Measurements from ENCODE around the gene HDGF.
A peak's percentile ranks its signal among the peaks of the same experiment; 100 is the strongest.

Gene HDGF

DNA sequence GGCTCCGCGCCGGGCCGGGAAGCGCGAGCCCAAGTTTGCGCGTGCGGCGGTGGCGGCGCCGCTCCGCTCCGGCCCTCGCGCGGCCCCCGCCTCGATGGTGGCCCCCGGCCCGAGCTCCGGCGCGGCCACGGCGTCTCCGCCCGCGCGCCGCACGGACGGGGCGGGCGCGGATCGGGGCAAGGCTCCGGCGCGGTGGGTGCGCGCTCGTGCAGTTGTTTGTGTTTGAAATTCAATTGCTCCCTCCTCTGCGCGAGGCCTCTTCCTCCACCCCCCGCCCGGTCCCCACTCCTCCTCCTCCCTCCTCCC lies at the start of gene HDGF:
Gene HDGF, minus strand, starts transcription at position 225 of the 306 bp plus-strand sequence. CDS start 246 bp downstream, outside the sequence.
- Mint-ChIP-seq H3K9me3 (no peaks in the 10 kb centered on the region), H3K36me3 (no peaks in the 10 kb centered on the region), H3K27me3 (no peaks in the 10 kb centered on the region), H3K27ac (peak within 1 kb of the TSS; percentile 89), H3K4me1 (peaks cover 50% of the 10 kb centered on the region), H3K4me3 (peak within 1 kb of the TSS; percentile 87)
- DNase-seq (ENCODE audit: low spot score in 2 of 2) = no peak
- ATAC-seq (ENCODE audit: low read depth) = no peak

GRCh38 chr1:156797212-156797871 lies 45.9 kb upstream of the HDGF start:
- Mint-ChIP-seq H3K4me3 (no peak overlapping the region), H3K27me3 (no peaks in the 10 kb centered on the region), H3K36me3 (peaks cover 37% of the 10 kb centered on the region), H3K4me1 (peaks cover 6% of the 10 kb centered on the region), H3K9me3 (no peaks in the 10 kb centered on the region), H3K27ac (no peak overlapping the region)
- ATAC-seq (ENCODE audit: low read depth) (peak; percentile 69), DNase-seq (ENCODE audit: low spot score in 2 of 2) (peak; percentile 43 to 46)

- no peaks in the 10 kb centered on the region for H3K9me3 Mint-ChIP-seq
- H3K27ac Mint-ChIP-seq = peak overlapping the region; percentile 9
- H3K4me3 Mint-ChIP-seq = no peak overlapping the region
- ATAC-seq (ENCODE audit: low read depth) (no peak), DNase-seq (ENCODE audit: low spot score in 2 of 2) (no peak)
- peaks cover 42% of the 10 kb centered on the region for H3K36me3 Mint-ChIP-seq
- no peaks in the 10 kb centered on the region for H3K27me3 Mint-ChIP-seq
- peaks cover 6% of the 10 kb centered on the region for H3K4me1 Mint-ChIP-seq
These were observed 45.0 kb upstream of the HDGF start for GRCh38 chr1:156796340-156797097.

DNA sequence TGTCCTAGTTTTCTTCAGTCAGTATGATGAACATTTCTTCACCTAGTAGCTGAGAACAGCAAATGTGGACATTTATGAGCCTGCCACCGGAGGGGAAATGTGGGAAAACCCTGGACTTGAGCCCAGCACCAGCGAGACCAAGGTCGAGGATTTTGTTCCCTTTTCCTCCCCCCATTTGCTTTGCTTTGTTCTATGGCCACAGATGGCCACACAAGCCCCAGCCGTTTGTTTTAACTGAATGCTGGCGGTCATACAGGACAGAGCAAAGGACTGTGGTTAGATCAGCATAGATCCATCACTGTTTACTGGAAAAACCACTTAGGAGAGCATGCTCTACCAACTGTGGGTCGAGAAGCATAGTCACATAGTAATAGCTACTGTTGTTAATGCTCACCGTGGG lies 44.3 kb upstream of the HDGF start:
- Mint-ChIP-seq H3K9me3 (no peaks in the 10 kb centered on the region), H3K36me3 (peaks cover 42% of the 10 kb centered on the region), H3K4me1 (peaks cover 6% of the 10 kb centered on the region), H3K27me3 (no peaks in the 10 kb centered on the region), H3K27ac (peak overlapping the region; percentile 9), H3K4me3 (no peak overlapping the region)
- DNase-seq (ENCODE audit: low spot score in 2 of 2) (no peak), ATAC-seq (ENCODE audit: low read depth) (no peak)

DNA sequence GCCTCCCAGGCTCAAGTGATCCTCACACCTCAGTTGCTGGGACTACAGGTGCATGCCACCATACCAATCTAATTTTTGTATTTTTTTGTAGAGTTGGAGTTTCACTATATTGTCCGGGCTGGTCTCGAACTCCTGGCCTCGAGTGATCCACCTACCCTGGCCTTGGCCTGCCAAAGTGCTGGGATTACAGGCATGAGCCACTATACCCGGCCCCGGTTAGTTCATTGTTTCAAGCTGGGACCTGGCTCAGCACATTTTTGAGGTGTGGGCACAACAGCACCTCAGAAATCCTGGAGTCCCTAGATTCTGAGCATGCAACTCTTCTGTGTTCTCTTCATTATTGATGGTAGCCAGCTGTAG lies 43.9 kb upstream of the HDGF start:
- peaks cover 6% of the 10 kb centered on the region for H3K4me1 Mint-ChIP-seq
- H3K36me3 Mint-ChIP-seq = peaks cover 42% of the 10 kb centered on the region
- H3K27ac Mint-ChIP-seq = no peak overlapping the region

GRCh38 chr1:156794506-156795373 lies 43.3 kb upstream of the HDGF start:
- Mint-ChIP-seq H3K9me3 (no peaks in the 10 kb centered on the region), H3K27ac (no peak overlapping the region), H3K27me3 (no peaks in the 10 kb centered on the region), H3K4me1 (peaks cover 7% of the 10 kb centered on the region), H3K4me3 (no peak overlapping the region), H3K36me3 (peaks cover 43% of the 10 kb centered on the region)
- ATAC-seq (ENCODE audit: low read depth) (no peak), DNase-seq (ENCODE audit: low spot score in 2 of 2) (no peak)

More for the DNA sequence above, 43.9 kb upstream of the HDGF start:
- ATAC-seq (ENCODE audit: low read depth) (no peak), DNase-seq (ENCODE audit: low spot score in 2 of 2) (no peak)
- no peaks in the 10 kb centered on the region for H3K27me3 Mint-ChIP-seq
- no peaks in the 10 kb centered on the region for H3K9me3 Mint-ChIP-seq
- no peak overlapping the region for H3K4me3 Mint-ChIP-seq

DNA sequence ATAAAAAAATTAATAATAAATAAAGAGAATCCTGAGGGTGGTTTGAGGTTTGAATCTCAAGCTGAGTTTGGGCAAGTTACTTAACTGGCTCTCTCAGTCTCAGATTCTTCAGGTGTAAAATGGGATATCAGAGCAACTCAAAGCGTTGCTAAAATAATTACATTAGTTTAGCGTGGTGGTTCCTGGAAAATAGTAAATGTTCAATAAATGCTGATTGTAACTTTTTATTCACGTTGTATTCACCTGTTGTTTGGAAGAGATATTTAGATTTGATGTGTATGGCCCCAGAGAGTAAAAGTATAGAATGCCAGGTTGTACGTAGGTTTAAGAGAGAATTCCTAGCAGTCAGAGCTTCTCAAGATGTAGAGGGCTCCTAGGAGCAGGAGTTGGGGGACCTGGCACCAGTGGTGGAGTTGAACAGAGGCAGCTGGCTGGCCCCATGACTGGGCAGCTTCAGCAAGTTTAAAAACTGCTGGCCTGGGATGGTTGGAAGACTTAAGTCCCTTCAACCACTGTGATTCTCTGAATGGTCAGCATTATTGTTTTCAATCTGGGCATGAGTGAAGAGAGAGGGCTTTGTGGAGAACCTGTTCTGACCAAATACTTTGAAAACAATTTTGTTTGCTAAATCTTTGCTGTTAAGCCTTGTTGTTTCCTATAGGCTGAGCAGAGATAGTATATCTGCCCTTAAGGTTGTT lies 38.3 kb upstream of the HDGF start:
- Mint-ChIP-seq H3K4me1 (peaks cover 3% of the 10 kb centered on the region), H3K9me3 (no peaks in the 10 kb centered on the region), H3K27me3 (no peaks in the 10 kb centered on the region), H3K27ac (no peak overlapping the region), H3K4me3 (no peak overlapping the region), H3K36me3 (peaks cover 38% of the 10 kb centered on the region)
- DNase-seq (ENCODE audit: low spot score in 2 of 2) (no peak), ATAC-seq (ENCODE audit: low read depth) (no peak)

DNA sequence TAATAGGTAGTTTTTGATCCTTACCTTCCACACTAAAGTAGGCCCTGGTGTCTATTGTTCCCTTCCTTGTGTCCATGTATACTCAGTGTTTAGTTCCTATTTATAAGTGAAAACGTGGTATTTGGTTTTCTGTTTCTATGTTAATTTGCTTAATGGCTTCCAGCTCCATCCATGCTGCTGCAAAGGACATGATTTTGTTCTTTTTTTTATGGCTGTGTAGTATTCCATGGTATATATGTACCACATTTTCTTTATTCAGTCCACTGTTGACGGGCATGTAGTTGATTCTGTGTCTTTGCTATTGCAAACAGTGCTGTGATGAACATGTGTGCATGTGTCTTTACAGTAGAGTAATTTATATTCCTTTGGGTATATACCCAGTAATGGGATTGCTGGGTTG lies 36.7 kb upstream of the HDGF start:
- H3K4me1 Mint-ChIP-seq = peaks cover 3% of the 10 kb centered on the region
- H3K36me3 Mint-ChIP-seq = peaks cover 35% of the 10 kb centered on the region
- no peak overlapping the region for H3K27ac Mint-ChIP-seq
- H3K4me3 Mint-ChIP-seq = no peak overlapping the region
- no peaks in the 10 kb centered on the region for H3K27me3 Mint-ChIP-seq
- no peak for DNase-seq (ENCODE audit: low spot score in 2 of 2)
- H3K9me3 Mint-ChIP-seq = no peaks in the 10 kb centered on the region
- no peak for ATAC-seq (ENCODE audit: low read depth)

DNA sequence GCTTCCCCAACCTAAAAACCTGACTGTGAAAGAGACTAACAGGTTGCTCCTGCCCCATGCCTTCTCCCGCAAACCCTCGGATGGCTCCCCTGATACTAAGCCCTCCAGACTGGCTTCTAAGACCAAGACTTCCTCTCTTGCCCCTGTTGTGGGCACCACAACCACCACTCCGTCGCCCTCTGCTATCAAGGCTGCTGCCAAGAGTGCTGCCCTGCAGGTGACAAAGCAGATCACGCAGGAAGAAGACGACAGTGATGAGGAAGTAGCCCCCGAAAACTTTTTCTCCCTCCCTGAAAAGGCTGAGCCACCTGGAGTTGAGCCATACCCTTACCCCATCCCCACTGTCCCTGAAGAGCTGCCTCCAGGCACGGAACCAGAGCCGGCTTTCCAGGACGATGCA lies 35.2 kb upstream of the HDGF start:
- Mint-ChIP-seq H3K4me1 (peaks cover 5% of the 10 kb centered on the region), H3K27me3 (no peaks in the 10 kb centered on the region), H3K36me3 (peaks cover 37% of the 10 kb centered on the region), H3K4me3 (no peak overlapping the region), H3K27ac (no peak overlapping the region), H3K9me3 (no peaks in the 10 kb centered on the region)
- DNase-seq (ENCODE audit: low spot score in 2 of 2) (no peak), ATAC-seq (ENCODE audit: low read depth) (no peak)

DNA sequence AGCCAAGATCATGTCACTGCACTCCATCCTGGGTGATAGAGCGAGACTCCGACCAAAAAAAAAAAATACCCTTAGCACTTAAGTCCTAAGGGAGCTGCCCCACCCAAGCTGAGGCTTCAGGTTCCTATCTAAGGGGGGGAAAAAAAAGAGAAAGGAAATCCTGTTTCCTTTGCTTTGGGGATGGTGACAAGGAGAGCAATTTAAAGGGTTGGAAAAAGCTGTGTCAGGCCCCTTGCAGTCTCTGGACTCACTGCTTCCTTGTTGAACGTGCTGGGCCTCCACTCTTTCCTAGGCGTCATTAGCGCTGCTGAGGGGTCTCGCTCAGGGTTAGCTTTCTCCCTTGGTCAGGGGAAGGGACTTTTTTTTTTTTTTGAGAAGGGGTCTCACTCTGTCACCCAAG lies 34.0 kb upstream of the HDGF start:
- DNase-seq (ENCODE audit: low spot score in 2 of 2) (no peak), ATAC-seq (ENCODE audit: low read depth) (no peak)
- Mint-ChIP-seq H3K27me3 (no peaks in the 10 kb centered on the region), H3K9me3 (no peaks in the 10 kb centered on the region), H3K4me1 (peaks cover 11% of the 10 kb centered on the region), H3K36me3 (peaks cover 39% of the 10 kb centered on the region), H3K27ac (no peak overlapping the region), H3K4me3 (no peak overlapping the region)

DNA sequence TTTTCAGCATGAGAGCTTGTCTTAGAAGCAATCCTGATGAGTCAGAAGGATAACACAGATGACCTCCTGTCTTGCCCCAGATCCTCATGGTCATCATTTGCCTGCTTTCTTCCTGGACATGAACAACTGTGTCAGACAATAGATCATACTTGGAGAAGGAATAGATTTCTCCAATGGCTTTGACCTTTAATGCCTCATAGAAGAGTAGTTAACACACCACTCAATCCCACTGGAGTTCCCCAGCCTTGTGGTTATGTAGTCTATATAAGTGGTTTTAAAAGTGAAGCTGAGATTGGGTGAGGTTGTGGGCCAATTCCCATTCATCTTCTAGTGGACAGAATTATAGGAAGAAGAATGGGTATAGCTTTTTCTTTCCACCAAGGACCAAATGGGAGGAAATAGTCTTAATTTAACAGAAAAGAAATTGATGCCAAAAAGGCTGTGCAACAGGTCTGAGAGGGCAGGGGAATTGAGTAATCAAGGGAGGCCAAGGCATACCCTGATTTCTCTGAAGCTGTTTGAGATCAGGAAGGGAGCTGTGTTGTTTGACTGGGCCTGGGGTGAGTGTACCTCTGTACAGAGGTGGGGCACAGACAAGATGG lies 30.2 kb upstream of the HDGF start:
- no peaks in the 10 kb centered on the region for H3K27me3 Mint-ChIP-seq
- H3K9me3 Mint-ChIP-seq = no peaks in the 10 kb centered on the region
- peaks cover 25% of the 10 kb centered on the region for H3K36me3 Mint-ChIP-seq
- no peak overlapping the region for H3K27ac Mint-ChIP-seq
- ATAC-seq (ENCODE audit: low read depth) (no peak), DNase-seq (ENCODE audit: low spot score in 2 of 2) (no peak)
- H3K4me1 Mint-ChIP-seq = peaks cover 17% of the 10 kb centered on the region
- no peak overlapping the region for H3K4me3 Mint-ChIP-seq

DNA sequence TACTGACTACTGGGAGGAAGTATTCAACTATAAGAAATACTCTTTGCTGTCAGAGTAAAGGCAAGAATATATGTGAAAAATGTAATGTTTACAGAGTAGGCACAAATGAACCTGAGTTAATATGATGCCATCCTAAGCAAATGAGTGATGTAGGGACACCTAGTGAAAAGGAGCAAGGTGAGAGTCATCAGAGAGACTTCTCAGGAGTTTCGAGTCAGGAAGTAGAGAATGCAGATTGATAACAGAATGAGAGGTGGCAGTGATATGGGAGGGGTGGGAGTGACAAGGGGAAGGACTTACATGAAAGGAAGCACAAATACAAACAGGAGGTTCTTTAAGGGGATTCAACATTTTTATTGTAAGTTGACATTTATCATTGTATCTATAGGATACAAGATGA lies 26.1 kb upstream of the HDGF start:
- peaks cover 28% of the 10 kb centered on the region for H3K4me1 Mint-ChIP-seq
- no peak for ATAC-seq (ENCODE audit: low read depth)

GRCh38 chr1:156776942-156777341 lies 25.5 kb upstream of the HDGF start:
- ATAC-seq (ENCODE audit: low read depth) = peak; percentile 34
- Mint-ChIP-seq H3K4me3 (no peak overlapping the region), H3K9me3 (no peaks in the 10 kb centered on the region), H3K4me1 (peaks cover 29% of the 10 kb centered on the region), H3K27me3 (no peaks in the 10 kb centered on the region), H3K27ac (peak overlapping the region; percentile 6), H3K36me3 (peaks cover 20% of the 10 kb centered on the region)
- DNase-seq (ENCODE audit: low spot score in 2 of 2) = no peak

More for the DNA sequence above, 26.1 kb upstream of the HDGF start:
- Mint-ChIP-seq H3K27me3 (no peaks in the 10 kb centered on the region), H3K9me3 (no peaks in the 10 kb centered on the region), H3K36me3 (peaks cover 22% of the 10 kb centered on the region), H3K27ac (peak overlapping the region; percentile 6), H3K4me3 (no peak overlapping the region)
- DNase-seq (ENCODE audit: low spot score in 2 of 2) = no peak

Data from memory B cell (primary cell).